GM21723 (cell line): Measurements from ENCODE around the gene NTS.

ENCODE experiments used
- ATAC-seq: cut with Tn5 transposase; IDR thresholded peaks from one replicate; pipeline ENCODE4 v1.9.1; 2021; ENCODE audit warnings: mild to moderate bottlenecking, moderate library complexity; ENCODE audit not compliant: unreplicated experiment

The NTS gene, protein sequence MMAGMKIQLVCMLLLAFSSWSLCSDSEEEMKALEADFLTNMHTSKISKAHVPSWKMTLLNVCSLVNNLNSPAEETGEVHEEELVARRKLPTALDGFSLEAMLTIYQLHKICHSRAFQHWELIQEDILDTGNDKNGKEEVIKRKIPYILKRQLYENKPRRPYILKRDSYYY

DNA sequence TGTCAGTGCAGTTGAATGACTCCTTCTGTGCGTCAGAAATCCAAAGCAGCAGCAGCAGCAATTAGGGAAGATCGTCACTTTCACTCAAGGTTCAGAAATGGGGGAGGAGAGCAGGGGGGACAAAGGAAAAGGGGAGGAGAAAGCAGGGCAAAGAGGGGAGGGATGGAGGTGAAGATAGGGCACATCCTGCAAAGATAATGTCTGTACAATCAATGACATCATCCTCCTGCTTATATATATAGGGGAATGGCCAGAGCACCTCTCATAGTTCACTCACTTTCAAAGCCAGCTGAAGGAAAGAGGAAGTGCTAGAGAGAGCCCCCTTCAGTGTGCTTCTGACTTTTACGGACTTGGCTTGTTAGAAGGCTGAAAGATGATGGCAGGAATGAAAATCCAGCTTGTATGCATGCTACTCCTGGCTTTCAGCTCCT, at the start of gene NTS:
TSS of gene NTS (plus strand) at position 265 of the 431 bp plus-strand sequence. CDS start at position 374, 109 bp downstream.
- ATAC-seq = peak; percentile 74

DNA sequence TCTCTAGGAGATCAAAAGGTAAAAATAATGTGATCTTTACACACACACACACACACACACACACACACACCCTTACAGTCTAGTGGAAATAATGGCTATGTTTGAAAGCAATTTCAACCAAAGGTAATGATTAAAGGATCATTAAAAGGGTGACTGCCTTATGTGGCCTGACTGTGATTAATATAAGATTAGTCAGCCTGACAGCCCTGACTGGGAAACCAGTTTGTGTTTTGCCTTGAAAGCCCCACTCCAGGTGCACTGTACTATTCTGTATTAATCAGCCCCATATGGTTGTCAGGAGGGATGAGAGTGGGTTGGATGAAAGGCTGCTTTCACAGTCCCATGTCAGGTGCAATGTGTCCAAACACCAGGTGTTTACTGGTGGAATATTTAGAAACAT, 48.3 kb upstream of the NTS start:
- ATAC-seq = no peak

DNA sequence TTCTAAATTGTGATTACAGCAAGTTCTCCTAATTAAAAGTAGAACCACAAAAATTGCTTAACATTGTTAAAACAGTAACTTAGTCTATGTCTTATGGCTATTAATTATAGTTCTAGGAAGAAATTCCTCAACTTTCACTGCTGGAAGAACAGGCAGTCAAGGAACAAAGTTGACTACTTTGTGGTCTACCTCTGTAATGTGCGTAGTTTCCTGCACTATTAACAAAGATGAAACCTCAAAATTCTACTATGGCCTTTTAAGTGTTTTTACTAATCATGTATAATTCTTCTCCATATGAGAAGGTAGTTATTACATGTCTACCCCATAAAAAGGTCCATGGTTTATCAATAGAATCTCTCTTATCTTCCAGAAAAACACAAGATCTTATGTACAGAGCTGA, 45.5 kb upstream of the NTS start:
- ATAC-seq = no peak

DNA sequence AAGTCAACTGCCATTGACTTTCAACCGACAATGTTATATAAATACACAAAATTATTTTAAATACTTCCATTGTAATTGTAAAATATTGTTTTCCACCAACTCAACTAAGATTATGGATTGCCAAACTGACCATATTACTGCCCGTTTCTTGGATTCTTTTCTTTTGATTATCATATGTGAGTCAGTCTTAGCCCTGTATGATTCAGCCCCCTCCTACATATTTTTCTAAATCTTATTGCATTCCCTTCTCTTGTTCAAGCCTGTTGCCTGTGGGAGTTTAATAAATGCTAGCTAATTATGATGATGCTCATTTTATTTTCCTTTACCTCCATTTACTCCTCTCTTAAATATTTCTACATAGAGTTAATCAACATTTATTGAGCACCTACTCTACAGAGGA, 44.7 kb upstream of the NTS start:
- ATAC-seq = no peak

DNA sequence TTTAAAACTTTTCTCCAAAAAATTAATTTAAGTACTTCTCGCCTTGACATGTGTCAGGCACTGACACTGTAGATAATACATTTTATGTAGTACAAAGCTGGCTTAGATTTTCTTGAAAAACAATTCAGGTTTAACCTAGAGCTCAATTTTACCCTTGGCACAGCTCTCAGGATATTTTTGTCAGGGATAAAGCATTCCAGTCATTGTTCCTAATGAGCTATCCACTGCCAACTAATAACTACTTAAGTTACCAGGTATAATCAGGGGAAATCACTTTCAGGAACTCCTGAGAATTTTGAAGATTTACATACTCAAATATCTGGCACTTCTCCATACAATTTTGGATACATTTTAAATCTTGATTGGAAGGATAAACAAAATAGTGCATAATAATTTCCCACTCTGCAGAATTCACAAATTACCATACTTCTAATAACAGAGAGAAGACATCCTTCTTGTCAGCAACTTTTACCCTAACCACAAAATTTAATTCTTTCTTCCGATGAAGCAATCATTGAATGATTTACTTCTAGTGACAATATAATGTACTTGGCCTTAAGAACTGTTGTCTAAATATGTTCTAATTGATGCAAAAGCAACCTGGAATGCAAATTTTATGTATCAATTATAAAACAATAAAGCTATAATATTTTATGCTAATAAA, 42.6 kb upstream of the NTS start:
- no peak for ATAC-seq

DNA sequence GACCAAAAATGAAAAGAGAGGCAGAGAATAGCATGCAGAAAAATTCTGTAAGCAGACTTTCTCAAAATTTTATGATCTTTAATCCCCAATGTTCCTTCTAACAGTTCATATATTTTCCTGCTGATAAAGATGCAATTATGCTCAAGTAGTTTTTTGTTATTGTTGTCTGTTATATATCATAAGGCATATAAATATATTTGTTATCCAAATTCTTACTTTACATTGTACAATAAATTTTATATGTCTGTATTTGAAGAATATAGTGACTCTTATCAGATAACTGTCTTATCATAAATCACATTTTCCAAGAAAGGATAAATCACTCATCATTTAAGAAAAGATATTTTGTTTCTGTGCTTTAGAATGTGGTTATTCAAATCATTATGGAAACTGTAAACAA, 40.5 kb upstream of the NTS start:
- no peak for ATAC-seq

DNA sequence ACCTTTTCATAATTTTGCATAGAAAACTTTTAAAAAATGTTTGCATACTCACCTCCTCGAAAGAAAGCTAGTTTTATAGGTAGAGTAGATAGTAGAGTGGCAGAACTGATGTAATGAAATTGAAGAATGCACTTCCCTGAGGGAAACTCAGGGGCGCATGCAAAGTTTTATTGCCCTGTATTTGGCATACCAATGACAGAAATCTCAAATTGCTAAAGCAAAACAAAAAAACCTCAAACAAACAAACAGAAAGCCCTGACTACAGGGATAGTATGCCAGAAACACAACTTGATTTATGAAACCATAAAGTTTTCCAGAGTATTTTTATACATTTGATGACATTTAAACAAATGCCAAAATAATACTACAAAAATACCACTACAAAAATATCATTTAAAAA, 39.7 kb upstream of the NTS start:
- no peak for ATAC-seq

DNA sequence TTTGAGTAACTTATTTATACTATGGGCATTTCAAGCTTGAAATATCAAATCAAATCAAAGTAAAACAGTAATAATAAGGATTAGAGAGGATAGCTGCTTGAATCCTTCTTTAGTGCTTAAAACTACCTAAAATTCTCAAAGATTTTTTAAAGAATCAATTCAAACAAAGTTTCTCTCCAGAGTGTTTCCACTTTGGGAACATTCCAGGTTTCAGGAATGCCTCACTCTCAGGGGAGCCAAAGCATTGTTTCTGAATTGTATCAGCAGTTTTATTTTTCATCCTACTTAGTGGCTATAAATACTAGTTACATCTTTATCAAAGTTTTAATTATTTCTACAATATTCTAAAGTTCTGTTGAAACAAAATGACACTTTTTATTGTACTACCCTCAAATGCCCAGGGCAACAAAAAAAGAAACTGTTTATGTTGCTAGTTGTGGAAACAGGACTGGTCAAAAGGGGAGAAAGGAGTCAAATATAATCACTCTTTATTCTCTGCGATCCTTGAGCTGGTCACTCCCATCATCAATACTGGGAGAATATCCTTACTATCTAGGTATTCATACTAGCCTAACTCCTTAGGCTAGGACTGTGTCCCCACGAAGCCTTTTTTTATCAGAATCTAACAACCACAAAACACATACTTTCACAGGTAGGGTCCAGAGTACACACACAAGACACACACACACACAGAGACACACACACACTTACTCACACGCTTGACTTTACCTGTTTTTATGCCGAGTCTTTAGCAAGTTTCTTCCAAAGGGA, 38.5 kb upstream of the NTS start:
- ATAC-seq = no peak

DNA sequence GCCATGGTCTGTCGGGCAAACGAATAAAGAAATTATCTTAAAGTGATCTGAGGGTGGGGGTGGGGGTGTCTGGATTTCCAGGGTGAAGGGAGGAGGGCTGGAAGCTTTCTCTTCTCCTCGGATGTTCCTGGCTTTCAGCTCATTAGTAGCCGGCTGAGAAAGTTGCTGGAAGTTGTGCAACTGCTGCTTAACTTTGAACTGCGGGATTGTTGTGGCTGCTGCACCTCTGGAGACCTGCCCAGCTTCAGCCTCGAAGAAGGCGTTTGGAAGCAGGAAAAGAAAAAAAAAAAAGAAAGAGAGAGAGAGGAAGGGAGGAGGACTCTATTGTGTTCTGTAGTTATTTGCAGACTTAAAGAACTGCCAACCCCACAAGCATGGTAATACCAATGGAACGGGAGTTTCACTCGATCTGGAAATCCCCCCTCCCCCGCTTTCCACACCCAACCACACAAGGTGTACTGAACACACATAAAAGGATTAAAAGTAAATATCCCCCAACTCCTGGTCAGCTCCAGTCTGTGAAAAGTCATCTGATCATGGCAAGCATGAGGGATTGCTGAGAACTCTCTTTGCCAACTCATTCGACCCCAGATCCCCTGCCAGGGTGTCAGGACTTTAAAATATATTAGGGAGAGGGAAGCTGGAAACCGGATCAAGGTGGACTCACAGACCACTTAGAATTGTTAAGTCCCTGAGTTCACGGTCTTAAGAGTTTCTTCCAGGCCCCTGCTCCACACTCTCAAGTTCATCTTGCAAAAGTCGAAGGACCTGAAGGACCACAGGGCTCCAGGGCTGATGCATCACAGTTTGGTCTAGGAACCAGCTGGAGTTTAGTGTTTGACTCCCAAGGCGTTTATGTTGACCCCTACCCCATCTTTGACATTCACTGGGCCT, 37.7 kb upstream of the NTS start, which contains the start of gene RASSF9:
TSS of gene RASSF9 (minus strand) at position 213 of the 894 bp plus-strand sequence. CDS start at position 5, 208 bp downstream.
- ATAC-seq = no peak

DNA sequence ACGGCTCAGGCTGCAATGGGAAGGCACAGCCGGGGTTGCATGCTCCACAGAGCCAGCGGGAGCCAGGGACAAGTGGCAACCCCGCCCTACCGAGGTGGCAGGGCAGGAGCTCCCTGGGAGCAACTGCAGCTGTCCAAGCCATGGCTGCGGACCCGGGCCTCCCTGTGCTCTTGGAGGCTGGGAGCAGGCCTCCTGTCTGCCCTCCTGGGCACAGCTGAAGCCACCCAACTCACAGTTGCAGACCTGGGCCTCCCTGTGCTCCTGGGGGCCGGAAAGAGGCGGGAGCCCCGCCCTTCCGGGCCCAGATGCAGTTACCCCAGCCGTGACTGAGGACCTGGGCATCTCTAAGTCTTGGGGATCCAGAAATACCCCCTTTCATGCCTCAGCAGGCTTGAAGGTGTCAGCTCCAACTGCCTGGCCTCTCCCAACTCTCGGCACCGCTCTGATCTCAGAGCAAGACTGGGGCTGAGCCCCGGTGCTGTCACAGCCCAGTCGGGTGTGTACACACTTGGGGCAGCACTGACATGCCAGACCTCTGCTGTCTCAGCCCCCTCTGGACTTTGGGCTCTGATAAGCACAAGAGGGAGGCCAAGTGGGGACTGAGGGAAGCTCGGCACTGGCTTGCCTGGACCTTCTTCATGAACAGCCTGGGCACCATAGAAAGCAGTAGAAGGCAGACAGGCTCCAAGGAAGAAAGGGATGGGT, 30.3 kb upstream of the NTS start:
- ATAC-seq = no peak

DNA sequence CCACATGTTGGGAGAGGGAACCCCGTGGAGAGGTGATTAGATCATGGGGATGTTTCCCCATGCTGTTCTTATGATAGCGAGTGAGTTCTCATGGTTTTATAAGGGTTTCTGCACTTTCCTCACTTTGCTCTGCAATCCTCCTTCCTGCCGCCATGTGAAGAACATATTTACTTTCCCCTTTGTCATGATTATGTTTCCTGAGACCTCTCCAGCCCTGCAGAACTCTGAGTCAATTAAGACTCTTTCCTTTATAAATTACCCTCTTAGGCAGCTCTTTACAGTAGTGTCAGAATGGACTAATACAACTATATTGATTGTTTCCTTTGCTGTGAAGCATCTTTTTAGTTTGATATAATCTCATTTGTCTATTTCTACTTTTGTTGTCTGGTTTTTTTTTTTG, 24.8 kb upstream of the NTS start:
- ATAC-seq = no peak

DNA sequence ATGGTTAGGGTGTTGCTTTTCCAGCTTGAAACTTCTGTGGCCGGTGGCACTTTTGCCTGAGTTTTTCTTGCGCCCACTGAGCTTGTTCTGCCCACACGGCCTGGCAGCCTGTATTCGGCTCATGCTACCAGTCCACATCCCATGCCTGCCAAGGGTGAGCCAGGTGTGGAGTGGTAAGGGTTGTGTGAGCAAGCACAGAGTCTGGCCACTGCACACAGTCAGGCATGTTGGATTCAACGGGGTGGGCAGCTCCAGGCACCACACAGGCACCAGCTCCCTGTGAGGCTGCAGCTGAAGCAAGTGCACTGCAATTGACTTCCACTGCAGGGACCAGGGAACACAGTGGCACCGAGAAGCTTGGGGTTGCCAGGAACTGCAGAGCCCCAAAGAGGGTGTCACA, 18.8 kb upstream of the NTS start:
- no peak for ATAC-seq

DNA sequence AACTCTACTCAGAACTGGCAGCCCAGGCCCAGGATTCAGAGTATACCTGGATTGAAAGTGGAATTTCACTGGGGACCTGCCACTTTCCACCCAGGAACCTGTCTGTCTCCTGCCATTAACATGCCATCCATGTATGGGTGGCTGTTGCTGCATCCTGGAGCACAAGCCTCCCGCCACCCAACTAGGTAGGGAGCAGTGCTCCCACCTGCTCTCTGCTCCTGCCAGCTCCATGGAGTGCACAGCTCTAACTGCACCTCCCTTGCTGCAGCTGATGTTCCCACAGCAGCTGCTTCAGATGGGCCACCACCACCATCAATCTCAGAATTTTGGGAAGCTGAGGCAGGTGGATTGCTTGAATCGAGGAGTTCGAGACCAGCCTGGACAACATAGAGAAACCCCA, 17.1 kb upstream of the NTS start:
- ATAC-seq = no peak

DNA sequence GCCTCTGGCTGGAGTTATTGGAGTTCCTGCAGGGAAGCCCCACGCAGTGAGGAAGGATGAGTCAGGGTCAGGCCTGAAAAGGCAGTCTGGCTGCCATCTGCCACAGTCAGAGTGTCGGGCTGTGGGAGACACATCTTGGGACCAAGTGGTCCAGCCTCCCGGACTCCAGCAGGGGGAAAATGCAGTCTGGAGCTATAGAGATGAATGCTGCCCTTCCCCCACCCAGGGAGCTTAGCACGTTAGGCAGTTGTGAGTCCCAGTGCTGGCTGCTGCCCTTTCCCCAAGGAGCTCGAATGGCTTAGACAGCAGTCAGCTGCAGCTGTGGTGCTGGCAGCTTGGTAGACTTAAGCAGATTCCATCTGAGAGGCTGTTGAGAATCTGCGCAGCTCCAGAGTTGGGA, 8.2 kb upstream of the NTS start:
- no peak for ATAC-seq

DNA sequence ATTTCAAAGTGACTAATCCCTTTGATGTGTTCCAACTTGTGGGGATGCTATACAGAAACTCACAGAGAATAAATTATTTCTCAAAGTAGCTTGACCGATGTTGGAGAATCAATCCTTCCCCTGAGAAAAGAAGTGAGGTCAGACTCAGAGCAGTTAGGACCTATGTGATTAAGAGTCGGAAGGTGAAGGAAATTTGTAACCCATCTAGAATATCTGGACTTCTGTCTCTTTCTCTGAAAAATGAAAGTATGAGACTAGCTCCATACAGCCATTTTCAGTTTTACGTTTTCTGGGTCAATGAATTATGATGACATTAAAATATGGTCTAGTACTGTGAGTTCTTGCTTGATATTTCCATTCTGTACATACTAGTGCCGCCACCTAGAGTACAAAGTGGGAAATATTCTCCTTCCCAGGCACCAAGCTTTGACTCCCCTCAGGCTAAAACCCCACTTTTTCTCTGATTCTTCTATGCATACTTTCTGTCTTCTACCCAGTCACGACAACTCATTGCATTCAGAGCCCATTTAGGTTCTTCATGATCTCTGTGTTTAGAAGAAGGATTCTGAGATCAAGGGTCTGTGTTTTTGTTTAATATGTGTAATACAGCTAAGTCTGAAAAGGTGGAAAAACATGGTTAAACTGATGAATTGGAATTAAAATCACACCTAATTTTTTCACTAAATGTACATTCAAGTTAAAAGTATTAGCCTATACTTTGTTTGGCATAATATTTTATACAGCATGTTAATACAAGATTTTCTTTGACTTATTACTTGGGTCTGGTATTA, 6.9 kb upstream of the NTS start:
- peak; percentile 99 for ATAC-seq

DNA sequence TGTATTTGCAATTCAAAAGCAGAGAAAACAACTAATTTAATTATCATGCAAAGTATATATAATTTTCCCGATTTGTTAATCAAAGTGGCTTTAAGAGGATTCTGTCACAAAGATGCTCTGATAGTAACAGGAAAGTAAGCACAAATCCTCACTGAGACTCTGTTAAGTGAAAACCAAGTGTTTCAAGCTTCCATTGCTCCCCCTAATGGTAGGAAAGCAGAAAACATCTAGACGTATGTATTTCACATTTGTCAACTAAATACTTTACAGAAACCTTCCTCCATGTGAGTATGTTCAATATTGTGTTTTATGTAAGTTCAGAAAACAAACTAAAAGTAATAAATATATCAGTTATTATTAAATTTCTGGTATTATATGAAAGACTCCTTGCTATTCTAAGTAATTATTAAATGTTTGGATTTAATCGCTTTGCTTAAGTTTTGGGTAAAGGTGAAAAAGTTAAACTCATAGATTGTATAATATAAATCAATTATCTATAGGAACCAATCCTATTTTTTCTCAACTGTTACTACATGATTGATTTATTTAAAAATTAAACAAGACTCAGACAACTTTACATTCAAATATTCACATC, 1.5 kb upstream of the NTS start:
- peak; percentile 83 for ATAC-seq

DNA sequence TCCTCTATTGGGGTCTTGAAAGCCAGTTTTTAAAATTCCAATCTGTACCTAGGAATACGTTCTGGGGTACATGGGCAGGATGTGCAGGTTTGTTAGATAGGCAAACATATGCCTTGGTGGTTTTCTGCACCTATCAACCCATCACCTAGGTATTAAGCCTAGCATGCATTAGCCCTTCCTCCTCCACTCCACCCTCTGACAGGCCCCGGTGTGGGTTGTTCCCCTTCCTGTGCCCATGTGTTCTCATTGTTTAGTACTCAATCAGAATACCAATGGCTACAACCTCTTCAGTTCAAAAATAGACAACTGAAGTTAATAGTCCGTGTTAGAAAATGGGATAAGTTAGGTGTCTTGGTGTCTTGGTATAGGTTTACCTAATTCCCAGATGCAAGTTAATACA, 3.4 kb downstream of the NTS start:
- no peak for ATAC-seq

DNA sequence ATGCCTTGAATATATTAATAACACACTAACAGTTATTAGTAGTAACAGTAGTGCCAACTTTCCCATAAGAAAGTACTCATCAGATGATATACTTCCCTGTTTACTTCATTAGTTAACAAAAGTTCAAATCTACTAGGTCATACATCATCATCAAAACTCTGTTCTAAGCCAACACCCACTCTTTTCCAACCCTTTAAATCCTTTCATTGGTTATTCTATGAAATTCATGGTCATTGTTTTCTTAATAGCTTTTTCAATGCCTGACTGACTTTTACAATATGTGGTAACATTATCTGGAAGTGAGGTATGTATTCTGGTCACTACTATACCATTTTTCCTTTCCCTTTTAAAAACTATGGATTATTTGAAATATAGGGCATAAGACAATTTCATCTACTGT, 9.7 kb downstream of the NTS start:
- no peak for ATAC-seq

DNA sequence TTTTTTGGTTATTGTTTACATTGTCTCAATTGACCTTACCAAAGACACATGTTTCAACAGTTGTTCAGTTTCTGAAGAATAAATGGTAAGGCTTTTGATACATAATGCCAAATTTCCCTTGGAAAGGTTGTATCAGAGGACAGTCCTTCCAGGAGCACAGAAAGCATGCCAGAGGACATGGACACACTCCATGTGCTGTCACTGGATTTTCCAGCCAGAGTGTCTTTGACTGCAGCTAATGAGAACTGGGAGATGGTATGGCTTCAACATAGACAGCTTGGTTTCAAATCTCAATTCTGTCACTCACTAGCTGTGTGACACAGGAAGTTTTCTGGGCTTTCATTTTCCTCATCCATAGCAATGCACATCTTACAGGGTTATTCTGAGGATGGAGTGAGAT, 20.6 kb downstream of the NTS start:
- ATAC-seq = no peak
